Activated CD8-positive, alpha-beta memory T cell treated with anti-CD3 and anti-CD28 coated beads for 48 hours (primary cell): ENCODE measurements around the gene ADGRL1.
"Not testable (repeated sequence)": the region's sequence is repeated elsewhere in the genome, so short reads cannot be mapped to it uniquely, and the experiment has no call there.

Source experiments
- DNase-seq, 3 experiments: peaks; one replicate each; pipeline ENCODE4 v3.0.0-alpha.2; 2020; ENCODE audit warnings: low read depth in 2 of 3, low spot score in 2 of 3

ADGRL1 gene

DNA sequence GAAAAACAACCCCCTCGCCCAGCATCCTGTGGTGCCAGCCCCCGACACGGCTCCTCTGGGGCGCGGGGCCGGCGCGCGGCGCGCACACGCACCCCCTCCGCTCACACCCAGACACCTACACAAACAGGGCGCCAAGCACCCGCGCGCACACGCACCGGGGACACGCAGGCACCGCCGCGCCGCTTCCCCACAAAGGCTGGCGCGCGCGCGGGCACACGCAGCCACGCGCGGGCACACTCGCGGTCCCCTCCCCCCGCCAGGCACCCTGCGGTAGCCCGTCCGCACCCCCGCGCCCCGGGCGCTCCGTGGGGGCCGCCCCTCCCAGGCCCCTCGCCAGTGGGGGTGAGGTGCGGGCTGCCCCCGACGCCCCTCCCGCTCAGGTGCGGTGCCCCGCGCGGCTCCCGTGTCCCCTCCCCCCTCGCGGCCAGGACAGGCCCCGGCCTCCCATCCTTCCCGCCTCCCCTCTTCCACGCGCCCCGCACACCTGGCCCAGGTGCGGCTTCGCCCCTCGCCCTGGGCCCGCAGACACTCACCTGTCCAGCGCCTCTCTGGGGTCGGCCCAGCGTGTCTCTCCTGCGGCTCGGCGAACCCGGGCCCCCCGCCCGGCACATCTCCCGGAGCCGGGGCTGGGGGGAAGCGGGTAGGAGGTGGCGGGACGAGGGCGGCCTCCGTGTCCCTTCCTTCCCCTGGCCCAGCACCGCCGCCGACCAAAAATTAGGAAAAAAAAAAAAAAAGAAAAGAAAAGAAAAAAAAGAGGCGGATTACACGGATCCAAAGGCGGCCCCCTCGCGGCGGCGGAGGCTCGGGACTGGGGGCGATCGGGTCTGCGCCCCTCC, at the start of gene ADGRL1:
Gene ADGRL1, minus strand, starts transcription at position 718 of the 836 bp plus-strand sequence. CDS start 22,567 bp downstream, outside the sequence.
- DNase-seq, result not testable (repeated sequence)

DNA sequence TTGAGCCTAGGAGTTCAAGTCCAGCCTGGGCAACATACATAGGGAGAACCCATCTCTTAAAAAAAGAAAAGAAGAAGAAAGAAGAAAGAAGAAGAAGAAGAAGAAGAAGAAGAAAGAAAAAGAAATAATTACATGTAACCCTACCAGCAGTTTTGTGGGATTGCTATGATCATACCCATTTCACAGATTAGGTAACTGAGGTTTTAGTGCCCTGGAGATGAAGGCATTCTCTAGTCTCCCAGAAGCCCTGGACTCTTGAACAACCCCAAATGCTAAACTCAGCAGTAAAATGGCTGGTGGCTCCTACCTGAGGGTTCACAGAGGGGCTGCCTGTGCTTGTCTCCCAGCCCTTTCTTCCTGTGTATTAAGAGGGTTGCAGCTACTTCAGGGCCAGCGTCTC, 49.3 kb upstream of the ADGRL1 start:
- not testable (repeated sequence) for DNase-seq

DNA sequence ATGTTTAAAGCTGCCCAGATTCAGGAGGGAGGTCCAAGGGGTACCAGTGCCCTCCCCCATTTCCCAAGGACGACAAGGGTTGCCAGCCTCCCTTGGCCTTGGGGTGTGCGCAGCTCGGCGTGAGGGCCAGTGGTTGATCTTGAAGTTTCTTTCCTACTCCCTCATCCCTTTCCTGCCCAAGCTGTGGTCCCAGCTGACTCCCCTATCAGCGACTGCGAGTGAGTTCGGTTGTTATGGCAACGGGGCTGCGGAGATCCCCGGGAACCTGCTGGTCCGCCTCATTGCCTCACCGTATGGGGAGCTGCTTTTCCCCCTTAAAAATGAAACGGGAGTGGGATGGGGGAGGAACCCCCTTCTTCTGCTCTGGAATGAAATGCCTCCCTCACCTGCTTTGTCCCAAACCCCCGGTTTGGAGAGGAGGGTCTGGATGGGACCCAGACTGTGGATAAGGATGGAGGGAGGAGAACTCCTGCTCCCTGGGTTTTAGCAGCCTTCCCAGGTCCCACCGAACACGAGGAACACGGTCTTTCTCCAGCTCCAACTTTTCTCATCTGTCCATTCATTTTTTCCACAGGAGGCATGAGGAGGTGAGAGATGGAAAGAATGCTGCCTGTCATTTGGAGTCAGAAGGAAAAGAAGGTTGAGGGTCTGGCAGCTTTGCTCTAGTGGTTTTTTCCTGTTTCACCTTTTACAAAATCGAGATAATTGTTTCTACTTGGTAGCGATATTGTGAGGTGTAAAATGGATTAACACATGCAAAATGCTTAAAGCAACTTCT, 48.0 kb upstream of the ADGRL1 start:
- not testable (repeated sequence) for DNase-seq

DNA sequence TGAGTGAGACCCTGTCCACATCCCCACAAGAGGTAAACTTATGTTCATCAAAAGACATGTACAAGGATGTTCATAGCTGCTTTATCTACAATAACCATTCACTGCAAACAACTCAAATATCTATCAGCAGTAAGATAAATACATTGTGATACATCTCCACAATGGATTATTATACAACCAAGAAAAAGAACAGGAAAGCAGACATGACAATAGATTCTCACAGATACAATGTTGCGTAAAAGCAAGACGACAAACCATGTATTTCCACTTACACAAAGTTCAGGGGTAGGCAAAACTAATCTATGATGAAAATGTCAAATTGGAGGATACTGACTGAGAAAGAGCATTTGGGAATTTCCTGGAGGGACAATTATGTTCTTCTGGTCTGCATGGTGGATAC, 46.2 kb upstream of the ADGRL1 start:
- DNase-seq, result not testable (repeated sequence)

DNA sequence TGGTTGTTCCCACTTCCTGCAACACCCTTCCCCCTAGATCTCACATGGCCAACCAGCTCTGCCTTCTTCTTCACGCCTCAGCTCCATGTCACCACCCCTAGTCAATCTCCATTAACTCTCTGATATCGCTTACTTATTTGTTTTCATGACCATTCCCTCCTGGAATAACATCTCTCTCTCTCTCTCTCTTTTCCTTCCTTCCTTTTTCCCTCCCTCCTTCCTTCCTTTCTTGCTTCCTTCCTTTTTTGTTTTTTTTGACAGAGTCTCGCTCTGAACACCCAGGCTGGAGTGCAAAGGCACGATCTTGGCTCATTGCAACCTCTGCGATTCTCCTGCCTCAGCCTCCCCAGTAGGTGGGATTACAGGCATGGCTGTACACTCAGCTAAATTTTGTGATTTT, 44.9 kb upstream of the ADGRL1 start:
- DNase-seq, result no peak

DNA sequence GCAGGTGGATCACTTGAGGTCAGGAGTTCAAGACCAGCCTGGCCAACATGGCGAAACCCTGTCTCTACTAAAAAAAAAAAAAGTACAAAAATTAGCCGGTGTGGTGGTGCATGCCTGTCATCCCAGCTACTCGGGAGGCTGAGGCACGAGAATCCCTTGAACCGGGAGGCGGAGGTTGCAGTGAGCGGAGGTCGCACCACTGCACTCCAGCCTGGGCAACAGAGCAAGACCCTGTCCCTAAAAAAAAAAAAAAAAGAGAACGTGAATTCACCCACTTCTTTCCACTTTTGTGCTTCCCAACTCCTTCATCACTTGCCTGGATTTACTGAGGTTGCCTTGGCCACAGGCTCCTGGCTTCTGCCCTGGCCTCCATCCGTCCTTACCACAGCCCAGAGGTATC, 44.3 kb upstream of the ADGRL1 start:
- not testable (repeated sequence) for DNase-seq

DNA sequence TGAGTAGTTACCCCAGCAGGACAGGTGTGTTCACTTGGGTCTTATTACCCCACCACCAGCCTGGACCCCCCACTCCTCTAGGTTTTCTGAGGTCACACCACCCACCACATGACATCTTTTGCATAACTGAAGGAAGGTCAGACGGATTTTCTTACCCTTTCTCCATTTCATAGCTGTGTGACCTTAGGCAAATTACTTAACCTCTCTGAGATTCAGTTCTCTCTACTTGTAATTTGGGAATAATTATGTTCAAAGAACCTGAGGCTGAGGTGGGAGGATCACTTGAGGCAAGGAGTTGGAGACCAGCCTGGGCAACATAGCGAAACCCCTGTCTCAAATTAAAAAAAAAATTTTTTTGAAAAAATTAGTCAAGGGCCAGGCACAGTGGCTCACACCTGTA, 43.9 kb upstream of the ADGRL1 start:
- DNase-seq, result not testable (repeated sequence)

DNA sequence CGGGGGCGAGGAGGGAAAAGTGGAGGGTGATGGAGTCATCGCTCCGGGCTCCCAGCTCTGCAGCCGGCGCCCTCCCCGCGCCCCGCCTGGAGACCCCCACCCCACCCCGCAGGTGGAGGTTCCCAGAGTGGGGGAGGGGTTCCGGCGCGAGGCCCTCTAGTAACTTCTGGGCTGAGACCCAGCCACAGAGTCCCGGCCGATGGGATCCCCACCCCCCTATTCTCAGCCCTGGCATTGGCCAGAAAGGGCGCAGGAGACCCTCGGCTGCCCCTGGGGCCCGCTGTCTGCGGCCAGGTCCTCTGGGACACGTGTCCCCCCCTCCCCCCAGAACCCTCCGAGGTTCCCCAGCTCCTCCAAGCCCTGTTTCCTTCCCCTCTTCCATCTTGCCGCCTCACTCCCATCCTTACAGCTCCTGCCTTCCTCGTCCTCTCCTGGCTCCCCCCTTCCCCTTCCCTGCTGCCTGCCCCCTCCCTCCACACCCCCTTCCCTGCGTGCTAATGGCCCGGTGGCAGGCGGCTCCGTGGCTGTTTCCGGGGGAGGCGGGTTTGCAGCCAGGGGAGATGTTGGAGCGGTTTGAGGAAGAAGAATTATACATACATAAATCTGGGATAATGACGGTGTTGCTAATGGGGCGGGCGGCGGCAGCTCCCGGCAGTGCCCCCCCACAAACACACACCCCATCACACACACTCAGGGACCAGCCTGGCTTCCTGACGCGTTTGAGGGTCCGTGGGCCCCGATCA, 43.2 kb upstream of the ADGRL1 start:
- DNase-seq, result peak in 1 of 3 experiments; percentile 22

DNA sequence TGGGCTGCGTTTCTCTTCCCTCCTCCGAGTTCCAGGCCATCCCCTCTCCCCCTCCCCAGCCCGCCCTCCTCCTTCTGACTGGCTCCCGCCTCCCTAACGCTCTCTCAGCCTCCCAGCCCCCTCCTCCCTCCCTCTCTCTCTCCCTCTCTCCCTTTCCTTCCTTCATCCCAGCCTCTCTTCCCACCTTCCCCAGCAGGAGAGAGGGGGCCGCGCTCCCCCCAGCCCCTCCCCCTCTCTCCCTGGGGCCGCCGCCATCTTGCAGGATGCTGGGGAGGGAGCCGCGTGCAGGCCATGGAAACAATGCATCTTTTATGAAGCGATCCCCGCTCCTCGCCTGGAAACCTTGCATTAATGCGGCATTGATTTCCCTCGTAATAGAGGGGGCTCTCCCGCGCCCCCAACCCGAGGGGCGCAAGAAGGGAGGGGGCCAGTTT, 42.6 kb upstream of the ADGRL1 start:
- DNase-seq, result peak in 2 of 3 experiments; percentile 14 to 23

DNA sequence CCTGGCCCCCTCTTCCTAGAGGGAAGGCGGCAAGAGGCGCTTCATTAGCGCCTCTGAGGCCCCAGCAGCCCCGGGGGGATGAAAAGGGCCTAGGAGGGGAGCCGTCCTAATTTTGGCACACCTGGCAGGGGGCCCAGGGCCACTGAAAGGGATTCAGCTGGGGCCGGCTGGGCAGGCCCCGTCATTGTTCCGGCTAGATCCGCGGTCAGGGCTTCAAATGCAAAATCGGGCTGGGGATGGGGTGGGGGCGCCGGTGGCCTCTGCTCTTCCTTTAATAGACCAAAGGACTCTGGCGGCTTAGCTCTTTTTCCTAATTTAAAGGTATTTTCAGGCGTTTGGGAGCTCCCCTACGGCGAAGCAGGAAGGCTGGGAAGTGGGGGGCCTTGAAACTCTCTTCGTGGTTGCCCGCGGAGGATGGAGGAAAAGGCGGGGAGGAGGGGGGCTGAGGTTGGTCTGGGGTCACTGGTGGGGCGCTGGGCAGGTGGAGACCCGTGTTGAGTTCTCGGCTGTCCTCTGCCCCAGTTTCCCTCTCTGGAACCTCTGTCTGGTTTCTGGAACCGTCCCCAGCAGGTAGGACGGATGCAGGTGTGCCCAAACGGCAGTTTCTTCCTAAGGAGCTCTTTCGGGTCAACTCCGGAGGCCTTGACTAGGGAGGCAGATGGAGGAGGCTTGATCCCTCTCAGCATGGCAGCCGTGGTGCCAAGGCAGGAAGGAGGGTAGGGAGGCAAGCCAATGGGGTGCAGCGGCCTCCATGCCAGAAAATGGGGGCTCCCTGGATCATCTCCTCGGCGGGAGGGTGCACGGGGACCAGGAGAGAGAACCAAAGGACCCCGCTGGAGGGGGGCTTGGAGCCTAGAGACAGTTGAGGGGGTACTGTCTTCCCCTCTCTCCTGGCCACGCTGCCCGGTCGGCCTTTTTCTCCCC, 41.8 kb upstream of the ADGRL1 start:
- peak in 1 of 3 experiments; percentile 3 for DNase-seq

DNA sequence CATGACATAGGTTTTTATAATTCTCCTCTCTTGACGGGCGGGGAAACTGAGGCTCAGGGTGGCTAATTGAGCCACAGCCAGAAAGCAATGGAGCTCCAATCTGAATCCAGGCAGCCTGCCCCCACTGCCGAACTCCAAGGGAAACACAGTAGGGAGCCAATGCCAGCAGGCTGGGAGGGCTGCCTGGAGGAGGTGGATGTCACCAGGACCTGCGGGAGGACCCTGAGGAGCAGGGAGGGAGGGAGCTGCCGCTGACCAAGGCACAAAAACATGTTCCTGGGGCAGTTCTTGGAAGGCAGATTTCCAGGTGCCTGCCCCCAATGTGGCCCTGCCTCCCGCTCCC, 41.2 kb upstream of the ADGRL1 start:
- DNase-seq, result not testable (repeated sequence)

DNA sequence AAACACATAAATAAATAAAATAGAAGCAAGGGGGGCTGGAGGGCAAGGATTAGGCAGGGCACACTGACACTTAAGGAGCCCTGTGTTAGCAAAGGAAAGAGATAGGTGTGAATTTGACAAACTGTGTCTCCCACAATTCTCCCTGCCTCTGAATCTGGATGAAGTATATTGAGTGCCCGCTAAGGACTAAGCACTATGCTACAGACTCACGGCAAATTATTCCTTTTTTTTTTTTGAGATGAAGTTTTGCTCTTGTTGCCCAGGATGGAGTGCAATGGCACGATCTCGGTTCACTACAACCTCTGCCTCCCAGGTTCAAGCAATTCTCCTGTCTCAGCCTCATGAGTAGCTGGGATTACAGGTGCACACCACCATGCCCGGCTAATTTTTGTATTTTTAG, 38.4 kb upstream of the ADGRL1 start:
- DNase-seq, result not testable (repeated sequence)

DNA sequence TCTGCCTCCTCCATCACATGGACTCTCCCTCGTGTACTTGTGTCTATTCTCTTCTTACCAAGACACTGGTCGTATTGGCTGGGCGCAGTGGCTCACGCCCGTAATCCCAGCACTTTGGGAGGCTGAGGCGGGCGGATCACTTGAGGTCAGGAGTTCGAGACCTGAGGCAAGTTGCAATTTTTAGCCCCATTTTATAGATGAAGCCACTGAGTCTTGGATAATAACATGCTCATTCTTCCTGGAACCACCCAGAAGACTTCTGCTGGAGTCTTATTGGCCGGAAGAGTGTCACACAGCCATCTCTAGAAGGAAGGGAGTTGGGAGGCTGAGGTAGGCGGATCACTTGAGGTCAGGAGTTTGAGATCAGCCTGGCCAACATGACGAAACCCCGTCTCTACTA, 37.7 kb upstream of the ADGRL1 start:
- not testable (repeated sequence) for DNase-seq

DNA sequence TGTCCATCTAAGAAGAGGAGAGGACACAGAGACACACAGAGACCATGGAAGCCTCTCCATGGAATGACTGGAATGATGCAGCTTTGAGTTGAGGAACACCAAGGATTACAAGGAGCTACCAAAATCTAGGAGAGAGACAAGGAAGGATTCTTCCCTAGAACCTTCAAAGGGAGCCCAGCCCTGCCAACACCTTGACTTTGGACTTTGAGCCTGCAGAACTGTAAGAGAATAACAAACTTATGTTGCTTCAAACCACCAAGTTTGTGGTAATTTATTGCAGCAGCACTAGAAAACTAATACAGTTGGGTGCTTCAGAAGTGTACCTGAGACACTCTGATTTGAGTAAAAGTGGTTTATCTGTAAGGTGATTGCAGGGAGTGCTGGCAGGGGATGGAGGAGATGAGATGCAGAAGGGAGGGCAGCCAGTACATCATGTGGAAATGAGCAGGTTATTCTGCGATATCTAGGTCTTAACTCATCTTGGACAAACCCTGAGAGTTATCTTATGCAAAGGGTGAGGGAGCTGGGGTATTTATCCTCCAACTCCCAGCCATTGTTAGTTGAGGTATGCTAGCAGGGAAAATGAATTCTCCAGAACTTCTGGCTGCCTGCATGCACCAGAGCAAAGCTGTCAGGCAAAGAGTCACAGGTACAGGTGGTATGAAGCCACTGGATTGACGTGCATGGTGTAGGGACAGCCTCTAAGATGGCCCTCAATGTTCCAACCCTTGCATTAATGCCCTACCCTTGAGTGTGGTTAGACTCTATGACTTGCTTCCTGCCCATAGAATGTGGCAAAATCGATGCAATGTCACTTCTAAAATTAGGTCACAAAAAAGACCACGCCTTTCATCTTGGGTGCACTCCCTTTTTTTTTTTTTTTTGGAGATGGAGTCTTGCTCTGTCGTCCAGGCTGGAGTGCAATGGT, 31.3 kb upstream of the ADGRL1 start:
- no peak for DNase-seq

DNA sequence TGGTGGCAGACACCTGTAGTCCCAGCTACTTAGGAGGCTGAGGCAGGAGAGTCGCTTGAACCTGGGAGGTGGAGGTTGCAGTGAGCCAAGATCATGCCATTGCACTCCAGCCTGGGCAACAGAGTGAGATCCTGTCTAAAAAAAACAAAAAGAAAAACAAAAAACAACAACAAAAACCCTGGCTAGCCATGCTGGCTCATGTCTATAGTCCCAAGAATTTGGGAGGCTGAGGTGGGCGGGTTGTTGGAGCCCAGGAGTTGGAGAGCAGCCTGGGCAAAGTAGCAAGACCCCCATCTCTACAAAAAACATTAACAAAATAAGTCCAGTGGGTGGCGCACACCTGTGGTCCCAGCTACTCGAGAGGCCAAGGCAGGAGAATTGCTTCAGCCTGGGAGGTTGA, 27.0 kb upstream of the ADGRL1 start:
- DNase-seq, result not testable (repeated sequence)

DNA sequence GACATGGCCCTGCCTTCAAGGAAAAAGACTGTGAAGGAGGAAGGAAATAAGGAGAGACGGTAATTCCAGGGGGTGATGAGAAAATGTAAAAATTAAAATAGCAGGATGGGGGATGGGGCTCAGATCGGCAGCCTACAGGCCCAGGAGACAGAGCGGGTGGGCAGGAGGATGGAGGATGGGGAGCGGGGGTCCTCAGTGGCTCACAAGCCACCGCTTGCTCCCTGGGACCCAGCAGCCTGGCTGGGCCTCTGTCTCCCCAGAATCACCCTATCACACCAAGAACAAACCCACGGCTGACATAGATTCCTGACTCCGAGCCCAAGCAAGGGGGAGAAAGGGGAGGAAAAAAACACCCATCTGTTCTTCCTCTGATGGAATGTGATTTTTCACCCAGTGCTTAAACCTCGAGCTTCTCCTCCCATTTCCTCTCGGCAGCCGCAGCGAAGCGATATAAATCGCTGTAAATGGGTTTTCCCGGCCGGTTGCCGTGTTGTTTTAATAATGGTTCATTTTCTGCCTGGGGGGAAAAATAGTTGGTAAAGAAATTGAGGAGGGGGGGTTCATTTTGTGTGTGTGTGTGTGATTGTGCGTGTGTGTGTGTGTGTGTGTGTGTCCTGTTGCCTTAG, 22.6 kb upstream of the ADGRL1 start:
- not testable (repeated sequence) for DNase-seq

DNA sequence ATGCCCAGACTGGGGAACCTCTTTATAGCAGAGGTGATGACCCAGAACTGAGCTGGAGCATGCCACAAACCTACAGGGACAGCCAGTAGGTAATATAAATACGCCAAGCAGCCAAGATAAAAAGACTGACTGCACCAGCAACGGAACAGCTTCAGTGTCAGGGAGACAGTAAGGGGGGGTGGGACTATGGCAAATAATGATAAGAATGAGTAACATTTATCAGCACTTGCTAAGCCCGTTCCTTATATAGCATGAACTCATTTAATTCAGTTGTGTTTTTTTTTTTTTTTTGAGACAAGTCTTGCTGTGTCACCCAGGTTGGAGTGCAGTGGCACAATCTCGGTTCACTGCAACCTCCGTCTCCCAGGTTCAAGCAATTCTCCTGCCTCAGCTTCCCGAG, 20.5 kb upstream of the ADGRL1 start:
- not testable (repeated sequence) for DNase-seq

DNA sequence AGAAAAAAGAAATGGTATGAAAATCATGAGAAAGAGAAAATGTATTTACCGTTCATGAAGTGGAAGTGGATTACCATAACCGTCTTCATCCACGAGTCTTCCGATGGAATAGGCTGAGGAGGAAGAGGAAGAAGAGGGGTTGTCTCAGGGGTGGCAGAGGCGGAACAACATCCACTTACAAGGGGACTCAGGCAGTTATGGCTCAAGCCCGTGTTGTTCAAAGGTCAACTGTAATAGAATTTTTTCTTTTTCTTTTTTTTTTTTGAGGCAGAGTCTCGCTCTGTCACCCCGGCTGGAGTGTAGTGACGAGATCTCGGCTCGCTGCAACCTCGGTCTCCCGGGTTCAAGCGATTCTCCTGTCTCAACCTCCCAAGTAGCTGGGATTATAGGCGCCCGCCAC, 16.9 kb upstream of the ADGRL1 start:
- no peak for DNase-seq

DNA sequence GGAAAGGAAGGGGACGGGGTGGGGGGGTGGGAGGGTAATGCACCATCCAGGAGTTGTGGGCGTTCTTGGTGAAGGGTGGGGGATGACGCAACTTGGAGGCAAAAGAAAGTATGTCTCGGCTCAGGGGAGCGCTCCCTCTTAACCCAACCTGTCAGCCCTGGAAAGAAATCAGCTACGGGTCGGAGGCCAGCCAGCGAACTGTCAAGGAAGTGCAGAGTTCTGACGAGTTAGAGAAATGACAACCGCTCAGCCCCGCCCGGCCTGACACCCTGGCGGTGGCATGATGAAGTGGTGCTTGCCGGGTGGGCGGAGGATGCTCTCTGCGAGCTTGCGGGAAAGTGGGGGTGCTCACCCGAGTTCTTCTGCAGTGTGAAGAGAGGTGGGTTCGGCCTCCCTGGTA, 15.4 kb upstream of the ADGRL1 start:
- DNase-seq, result peak; percentile 50 to 55 (median 50)
